ENCODE measurements around the gene NAA20.
A peak's percentile ranks its signal among the peaks of the same experiment; 100 is the strongest.

NAA20 gene

DNA sequence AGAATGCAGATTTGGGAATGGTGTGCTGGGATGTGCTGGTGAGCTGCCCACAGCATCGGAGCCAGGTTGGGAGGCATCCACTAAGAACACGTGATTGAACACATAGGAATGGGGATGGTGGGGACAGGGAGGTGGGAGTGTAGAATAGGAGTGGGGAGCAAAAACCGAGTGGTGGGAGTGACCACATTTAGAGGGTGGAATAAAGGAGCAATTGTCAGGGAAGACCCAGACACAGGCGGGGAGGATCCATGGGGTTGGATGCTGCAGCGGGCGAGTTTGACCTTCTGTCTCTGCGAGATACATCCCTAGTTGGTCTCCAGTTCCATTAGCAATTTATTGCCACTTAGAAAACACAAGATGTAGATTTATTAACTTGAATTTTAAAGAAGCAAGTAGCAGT, 4.7 kb downstream of the NAA20 start:
- DNase-seq, result no peak

DNA sequence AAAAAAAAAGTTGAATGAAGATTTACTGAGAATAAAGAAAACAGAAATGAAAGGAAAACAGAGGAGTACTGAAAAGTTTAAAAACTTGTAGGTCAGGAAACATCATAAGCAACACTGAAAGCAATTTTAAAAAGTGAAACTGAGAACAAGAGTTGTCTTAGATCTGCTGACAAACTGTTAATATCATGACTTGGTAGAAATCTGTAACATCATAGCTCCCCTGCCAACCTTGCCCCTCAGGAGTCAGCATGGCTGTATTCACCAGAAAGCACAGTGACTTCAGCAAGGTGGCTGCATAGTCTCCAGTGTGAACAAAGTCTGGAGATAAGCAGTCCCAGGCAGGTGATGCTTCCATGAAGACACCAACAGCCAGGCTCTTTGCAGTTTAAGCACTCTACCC, 5.3 kb downstream of the NAA20 start:
- no peak for DNase-seq

- no peak for DNase-seq
These were observed 6.2 kb downstream of the NAA20 start for GRCh38 chr20:20023395-20023794.

DNA sequence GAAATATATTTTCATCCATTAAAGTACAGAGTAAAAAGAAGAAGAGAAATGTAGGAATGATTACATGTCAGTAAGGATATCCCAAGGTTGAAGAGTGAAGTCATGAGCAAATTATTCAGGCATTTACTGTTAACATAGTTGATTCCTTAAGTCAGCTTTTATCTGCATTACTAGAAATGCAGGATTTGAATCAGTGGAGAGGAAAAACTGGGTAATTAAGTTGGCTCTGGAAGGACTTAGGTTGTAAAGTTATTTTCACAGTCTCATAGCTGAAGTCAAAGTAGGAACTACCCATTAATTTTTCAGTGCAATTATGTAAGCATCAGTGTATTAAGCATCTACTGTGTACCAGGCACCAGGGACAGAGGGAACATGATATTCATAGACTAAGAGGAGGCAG, 7.8 kb downstream of the NAA20 start:
- no peak for DNase-seq

GRCh38 chr20:20027284-20027683, 10.1 kb downstream of the NAA20 start:
- DNase-seq, result no peak

GRCh38 chr20:20031790-20032189, 14.6 kb downstream of the NAA20 start:
- DNase-seq, result no peak

- no peak for DNase-seq
These were observed 17.3 kb downstream of the NAA20 start for GRCh38 chr20:20034486-20034885.

- no peak for DNase-seq
These were observed 19.6 kb downstream of the NAA20 start for GRCh38 chr20:20036756-20037155.

DNA sequence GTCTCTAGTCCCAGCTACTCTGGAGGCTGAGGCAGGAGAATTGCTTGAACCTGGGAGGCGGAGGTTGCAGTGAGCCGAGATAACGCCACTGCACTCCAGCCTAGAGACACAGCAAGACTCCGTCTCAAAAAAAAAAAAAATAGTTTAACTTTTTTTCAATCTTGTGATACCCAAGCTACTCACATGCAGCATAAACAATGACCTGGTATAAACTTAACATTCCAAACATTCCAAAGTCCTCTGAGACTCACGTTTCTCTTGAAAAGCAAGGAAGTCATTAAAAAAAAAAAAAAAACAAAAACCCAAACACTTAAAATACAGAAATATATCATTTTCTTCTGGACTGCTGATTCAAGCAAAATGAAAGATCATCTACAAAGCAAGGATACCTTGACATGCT, 20.8 kb downstream of the NAA20 start:
- no peak for DNase-seq

DNA sequence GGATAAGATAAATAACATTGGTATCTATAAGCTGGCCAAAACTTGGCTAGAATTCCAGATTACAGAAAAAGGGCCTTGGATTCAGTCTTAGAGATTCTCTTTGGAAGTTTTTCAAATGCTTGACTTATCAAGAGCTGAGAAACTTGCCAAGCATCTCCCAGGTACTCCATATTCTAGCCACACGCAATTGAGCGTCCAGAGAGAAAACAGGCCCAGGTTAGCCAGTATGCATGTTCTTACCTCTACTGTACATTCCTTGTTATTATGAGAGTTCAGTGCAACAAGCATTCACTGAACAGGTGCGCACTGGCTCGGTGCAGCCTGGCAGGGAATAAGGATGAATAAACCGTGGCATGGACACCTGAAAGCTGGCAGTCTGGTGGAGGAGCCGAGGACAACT, 21.4 kb downstream of the NAA20 start:
- no peak for DNase-seq

DNA sequence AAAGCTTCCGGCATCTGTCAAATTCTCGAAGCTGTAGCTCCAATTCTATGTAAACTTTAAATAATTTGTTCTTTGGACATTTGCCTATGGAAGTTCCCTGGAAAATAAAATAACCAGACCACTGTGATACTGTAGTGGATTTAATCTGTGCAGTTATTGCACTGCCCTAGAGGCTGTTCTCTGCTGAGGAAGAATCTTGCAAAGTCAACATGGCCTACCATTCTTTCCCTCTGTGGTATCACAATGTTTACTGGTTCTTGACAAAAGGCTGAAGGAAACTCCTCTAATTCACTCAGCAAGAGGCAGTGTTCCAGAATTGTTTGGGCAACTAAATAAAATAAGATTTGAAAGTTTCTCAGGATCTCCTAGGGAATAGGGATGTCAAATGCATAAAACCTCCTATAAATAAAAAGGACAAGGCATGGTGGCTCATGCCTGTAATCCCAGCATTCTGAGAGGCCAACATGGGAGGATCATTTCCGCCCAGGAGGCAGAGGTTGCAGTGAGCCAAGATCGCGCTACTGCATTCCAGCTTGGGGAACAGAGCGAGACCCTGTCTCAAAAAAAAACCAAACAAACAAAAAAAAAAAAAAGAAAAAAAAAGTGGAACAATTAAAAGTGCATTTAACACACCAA, 22.7 kb downstream of the NAA20 start:
- DNase-seq, result no peak

DNA sequence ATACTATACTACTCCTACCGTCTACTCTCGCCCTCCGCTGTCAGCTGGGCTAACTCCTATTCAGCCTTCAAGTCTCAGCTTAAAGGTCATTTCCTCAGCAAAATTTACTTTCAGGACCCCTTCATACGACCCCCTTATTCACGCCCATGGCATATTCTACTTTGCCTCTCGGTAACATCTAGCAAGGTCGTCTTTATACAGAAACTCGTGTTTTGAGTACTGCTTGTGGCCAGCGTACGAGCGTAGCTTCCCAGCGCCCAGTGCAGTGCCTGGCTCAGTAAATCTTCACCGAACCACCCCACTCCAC, 34.6 kb downstream of the NAA20 start:
- no peak for DNase-seq

GRCh38 chr20:20052074-20052970, 35.2 kb downstream of the NAA20 start, which contains the start of the genes CFAP61 and CRNKL1:
Gene CFAP61, plus strand, starts transcription at chr20:20052532. Its CDS starts 4,122 bp downstream, at chr20:20056654.
Gene CRNKL1, minus strand, starts transcription at chr20:20052466. Its CDS starts 124 bp downstream, at chr20:20052342.
- peak; percentile 98 for DNase-seq

DNA sequence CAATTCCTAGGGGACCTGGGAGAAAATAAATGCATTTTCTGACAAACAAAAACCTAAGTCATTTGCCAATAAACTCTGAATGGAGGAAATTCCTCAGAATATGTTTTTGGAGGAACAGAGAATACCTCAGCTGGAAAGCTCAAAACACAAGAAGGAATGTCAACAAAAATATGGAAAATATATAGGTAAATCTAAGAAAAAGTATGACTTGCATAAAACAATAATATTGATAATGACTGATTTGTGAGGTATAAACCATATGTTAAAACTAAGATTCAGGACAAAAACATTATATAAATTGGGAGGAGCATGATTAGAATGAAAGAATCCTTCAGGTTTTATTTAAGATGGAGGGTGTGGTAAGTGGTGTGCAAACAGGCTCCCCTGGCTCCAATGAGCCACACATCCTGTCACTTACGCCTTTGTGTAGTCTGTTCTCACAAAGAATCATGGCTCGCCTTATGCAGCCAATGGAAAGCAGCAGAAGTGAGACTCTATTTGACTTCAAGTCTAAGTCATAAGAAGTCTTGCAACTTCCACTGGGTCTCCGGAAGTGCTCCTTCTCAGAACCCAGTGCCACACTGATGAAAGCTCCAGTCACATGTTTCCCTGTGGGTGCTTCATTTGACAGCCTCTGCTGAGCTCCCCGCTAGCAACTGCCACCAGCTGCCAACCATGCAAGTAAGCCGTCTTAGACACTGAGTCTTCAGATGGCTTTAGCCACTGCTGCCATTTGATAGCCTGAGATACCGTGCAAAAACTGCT, 43.3 kb downstream of the NAA20 start:
- peak; percentile 26 for DNase-seq

- no peak for DNase-seq
These were observed 47.0 kb downstream of the NAA20 start for GRCh38 chr20:20063941-20064702.

DNA sequence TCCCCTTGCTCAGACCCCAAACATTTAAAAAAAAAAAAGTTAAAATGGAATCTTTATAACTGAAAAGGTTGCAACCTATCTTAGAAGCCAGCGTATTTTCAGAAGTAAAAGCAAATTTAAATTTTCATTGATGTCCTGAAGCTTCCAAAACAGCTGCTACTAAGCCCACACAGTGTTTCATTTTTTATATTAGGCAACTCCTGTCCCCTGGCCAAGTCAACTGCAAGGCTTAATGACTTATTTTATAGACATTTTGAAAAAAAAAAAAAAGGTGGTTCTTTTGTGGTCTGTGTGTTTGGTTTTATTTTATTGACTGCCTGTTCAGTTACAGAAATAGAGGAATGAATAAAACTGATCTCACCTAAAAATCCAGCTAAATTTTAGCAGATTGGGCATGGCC, 48.2 kb downstream of the NAA20 start:
- no peak for DNase-seq

DNA sequence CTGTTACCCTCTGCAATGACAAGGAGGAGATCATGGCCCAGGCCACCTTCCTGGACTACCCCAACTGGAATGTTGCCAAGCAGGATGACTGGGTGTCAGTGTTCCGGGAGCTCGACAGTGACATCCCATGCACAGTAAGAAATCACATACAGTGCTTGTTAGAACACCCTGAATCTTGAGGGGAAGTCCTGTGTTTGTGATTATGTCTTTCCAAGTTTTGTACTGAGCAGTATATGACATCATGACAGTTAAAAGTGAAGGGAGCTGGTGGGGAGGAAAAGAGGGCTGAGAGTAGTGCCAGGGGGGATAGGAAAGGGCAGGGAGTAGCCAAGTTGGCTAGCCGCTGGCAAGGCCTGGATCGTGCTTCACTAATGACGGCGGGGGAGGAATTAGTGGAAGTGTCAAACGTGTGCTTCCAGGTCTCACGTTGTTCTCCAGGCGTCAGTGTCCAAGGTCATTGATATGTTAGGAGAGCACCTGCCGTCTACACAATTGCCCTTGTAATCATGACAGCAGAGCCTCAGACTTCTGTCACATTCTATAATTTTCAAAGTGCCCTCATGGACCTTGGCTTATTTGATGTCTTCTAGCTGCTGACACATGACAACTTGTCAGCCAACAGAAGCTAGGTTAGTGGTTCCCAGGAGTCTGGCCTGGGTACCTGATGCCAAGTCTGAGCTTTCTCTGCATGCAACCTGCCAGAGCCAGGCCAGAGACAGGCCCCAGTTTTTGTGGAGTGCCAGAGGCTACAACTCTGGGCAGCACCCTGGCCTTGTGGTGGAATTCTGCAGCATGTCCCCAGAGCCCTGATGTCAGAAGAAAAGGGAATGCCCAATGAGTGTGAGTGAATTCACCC, 53.9 kb downstream of the NAA20 start:
- peak; percentile 34 for DNase-seq

DNA sequence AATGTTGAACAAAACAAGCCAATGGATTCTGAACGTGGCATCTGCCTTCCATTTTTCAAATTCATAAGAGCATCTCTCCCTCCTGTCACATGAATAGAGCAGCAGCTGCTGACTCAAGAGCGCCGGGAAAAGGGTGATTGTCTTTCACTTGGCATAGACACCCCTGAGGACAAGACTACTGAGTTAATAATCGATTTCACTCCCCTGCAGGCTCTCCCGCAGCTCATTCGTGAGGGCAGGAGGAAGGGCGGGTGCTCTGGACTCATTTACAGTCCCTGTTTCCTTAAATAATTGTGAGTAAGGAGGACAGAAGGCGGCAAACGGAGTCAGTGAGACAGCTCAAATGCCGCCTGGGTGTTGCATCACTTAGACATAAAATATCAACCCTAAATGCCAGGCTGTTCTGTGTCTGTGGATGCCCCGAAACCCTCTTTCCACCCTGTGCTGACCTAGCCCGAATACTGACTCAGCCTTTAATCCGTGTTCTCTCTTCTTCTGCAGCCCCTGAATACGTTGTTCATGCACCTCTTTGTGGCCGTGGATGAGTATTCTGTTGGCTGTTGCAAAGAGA, 56.7 kb downstream of the NAA20 start:
- DNase-seq, result no peak

DNA sequence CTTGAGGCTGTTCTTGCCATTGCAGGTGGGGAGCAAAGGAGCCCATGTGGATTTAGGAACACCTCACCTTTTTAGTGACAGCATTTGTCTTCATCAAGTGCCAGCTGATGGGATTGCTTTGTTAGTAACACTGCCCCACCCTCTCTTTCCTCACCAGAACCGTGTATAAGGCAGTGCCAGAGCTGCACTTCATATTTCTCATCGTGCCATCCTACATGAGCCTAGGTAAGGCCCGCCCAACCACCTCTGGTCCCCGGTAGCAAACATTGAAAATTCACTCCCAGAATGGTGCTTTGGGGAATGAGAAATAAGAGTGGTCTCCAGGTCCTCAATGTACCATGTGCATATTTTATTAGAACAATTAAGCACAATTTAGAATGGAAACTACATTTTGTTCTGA, 57.9 kb downstream of the NAA20 start:
- no peak for DNase-seq

GRCh38 chr20:20076297-20077065, 59.3 kb downstream of the NAA20 start:
- DNase-seq, result no peak

DNA sequence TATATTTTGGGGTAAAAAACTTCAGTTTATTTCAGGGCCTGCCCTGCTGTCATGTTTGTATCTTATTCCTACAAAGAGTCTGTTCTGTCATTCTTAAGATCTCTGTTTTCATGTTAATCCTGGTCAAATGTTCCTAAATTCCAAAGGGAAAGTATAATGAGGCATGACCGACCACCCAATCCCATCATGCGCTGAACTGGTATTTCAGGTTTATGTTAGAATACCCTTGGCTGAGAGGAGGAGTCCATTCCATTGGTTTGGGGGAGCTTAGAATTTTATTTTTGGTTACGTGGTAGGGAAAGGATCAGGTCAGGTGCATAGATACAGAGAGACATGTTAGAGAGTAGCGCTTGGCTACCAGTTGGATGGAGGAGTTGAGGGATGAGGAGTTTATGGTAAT, 60.9 kb downstream of the NAA20 start:
- DNase-seq, result no peak
